ENCODE results near the gene BIVM. TPM values are rescaled to one million over a fixed set of nuclear protein-coding genes. Genes with fewer than 3 reads are reported as not detected.
A peak's percentile ranks its signal among the peaks of the same experiment; 100 is the strongest.

The BIVM gene
- total RNA-seq, 1 donor from 2014 or later: 17.2 TPM

DNA sequence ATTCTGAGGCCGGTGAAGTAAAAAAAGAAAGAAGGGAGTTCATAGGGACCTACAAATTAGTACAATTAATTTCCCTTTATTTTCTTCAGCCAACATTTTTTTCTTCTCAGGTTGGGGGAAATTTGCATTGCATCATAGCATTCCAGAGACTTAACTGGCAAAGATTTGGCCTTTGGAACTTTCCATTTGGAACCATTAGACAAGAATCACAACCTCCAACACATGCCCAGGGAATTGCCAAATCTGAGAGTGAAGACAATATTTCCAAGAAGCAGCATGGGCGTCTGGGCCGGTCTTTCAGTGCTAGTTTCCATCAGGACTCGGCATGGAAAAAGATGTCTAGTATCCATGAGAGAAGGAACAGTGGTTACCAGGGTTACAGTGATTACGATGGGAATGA is 40.5 kb downstream of the BIVM start:
- no peak for DNase-seq (ENCODE audit: low spot score)

- DNase-seq (ENCODE audit: low spot score): no peak
Observed at GRCh38 chr13:102845289-102845629, 46.3 kb downstream of the BIVM start.

DNA sequence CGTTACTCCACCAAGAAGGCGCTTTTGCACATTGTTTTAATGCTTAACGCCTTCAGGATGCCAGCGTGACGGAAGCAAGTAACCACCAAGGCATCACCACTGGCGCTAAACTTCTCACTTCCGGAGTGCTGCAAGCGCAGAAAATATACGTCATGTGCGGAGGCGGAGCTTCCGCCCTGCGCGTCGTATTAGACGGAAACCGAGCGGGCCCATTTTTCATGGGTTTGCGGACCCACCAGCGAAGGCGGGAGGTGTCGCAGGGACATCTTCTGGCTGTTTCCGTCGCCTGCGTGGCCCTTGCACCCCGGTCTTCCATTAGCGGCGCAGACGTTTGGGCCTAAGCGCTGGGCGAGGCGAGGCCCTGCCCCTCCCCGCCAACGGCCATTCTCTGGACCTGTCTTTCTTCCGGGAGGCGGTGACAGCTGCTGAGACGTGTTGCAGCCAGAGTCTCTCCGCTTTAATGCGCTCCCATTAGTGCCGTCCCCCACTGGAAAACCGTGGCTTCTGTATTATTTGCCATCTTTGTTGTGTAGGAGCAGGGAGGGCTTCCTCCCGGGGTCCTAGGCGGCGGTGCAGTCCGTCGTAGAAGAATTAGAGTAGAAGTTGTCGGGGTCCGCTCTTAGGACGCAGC is 46.8 kb downstream of the BIVM start, which contains the start of gene ERCC5:
Gene ERCC5, plus strand, starts transcription at position 403 of the 631 bp plus-strand sequence. CDS start 235 bp downstream, outside the sequence.
- peak; percentile 96 for DNase-seq (ENCODE audit: low spot score)

DNA sequence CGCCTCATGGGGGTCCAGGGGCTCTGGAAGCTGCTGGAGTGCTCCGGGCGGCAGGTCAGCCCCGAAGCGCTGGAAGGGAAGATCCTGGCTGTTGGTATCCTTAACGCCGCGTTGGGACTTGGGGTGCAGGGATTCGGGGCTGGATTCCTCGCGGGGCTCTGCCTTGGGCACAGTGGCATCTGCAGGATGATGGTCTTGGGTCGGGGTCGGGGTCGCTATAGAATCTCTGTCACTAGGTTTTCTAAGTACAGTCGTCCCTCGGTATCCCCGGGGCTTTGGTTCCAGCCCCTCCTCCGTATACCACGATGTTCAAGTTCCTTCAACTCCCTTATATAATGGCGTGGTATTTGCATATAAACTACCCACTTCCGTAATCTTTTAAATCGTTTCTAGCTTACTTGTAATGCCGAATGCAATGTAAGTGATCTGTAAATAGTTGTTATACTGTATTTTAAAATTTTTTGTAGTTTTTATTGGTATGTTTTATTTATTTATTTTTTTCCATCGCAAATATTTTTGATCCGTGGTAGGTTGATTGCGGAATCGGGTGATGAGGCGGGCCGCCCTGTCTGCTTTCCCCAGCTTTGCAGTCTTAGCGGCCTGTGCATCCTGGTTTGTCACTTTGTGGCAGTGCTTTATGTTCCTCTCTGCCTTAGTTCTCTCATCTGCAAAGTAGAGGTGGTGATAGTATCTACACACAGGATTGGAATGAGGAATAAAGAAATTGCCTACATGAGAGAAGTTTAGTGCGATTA is 47.5 kb downstream of the BIVM start:
- DNase-seq (ENCODE audit: low spot score): peak; percentile 55

DNA sequence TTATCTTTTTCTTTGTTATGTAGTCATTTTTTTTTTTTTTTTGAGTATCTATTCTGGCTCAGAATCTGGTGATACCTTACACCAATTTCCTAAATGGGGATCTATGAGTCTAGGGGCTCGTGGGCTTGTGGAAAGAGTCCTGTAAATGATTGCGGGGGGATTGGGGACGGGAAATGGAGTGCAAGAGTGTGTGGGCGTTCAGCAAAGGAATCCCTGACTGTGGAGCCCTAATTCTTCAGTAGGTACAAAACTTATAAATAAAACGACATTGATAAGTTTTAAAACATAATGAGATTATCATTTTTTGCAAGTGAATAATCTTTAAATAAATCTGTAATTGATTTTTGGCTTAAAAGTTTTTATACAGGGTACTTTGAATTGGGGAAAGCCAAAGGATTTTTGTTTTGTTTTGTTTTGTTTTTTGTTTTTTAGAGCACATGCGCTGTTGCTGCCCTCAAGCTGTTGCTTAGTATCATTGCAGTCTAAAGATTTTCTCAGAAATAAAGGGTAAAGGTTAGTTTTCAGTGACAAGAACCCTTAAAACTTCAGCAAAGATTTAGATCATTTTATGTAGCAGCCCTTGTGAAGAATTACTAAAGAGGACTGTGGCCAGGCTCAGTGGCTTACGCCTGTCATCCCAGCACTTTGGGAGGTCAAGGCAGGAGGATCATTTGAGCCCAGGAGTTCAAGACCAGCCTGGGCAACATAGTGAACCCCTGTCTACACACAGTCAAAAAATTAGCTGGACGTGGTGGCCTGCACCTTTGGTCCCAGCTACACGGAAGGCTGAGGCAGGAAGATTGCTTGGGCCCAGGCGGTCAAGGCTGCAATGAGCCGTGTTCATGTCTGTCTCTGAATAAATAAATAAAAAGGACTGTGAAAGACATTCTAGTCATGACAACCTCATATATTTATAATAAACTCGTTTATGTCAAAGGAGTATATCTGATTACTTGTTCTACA is 48.6 kb downstream of the BIVM start:
- no peak for DNase-seq (ENCODE audit: low spot score)

GRCh38 chr13:102848956-102849355 is 50.0 kb downstream of the BIVM start:
- no peak for DNase-seq (ENCODE audit: low spot score)

DNA sequence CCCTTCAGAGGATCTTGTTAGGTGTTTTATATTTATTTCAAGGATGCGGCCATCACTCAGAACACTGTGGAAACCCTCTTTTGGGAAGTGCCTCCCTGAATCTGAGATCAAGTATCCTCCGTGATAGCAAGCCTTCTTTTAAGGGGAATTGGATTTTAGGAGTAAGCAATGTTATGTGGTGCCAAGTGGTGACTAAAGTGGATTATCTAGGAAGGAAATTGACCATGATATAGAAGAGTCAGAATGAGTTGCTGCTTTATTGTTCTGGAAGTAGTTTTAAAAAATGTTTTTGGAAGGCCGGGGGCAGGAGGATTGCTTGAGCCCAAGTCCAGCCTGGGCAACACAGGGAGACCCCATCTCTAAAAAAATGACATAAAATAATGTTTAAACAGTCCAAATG is 53.6 kb downstream of the BIVM start:
- no peak for DNase-seq (ENCODE audit: low spot score)

DNA sequence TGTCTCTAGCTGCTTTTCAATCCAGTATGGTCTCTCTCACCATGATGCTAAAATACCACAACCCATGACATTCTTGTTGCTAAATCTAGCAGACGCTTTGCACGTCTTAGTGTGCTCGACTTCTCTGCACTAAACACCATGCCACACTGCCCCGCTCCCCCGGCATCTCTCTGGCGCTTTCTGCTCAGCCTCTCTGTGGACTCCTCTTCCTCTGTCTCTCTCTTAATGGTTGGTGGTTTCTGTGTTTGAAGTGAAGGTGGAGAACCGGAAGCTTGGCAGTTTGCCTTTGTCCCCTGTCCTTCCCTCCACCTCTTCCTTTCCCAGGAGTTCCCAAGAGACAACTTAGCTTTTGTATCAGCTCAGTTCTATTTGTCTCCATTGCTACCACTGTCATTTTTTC is 55.8 kb downstream of the BIVM start:
- no peak for DNase-seq (ENCODE audit: low spot score)

DNA sequence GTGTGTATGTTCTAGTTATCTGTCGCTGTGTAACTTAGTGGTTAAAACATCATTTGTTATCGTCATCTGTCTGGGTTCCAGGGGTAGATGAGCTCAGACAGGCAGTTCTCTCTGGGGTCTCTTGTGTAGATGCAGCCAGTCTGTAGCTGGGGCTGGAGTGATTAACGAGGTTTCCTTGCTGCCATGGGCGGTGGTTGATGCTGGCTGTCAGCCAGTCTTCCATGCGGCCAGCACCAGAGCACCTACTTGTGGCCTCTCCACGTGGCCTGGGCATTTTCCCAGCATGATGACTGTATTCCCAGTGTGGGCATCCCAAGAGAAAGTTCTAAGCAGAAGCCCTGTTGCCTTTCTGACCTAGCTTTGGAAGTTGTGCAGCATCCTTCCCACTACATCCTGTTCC is 57.6 kb downstream of the BIVM start:
- no peak for DNase-seq (ENCODE audit: low spot score)

- no peak for DNase-seq (ENCODE audit: low spot score)
Observed at GRCh38 chr13:102862624-102863210, 63.8 kb downstream of the BIVM start.

GRCh38 chr13:102863590-102863989 is 64.7 kb downstream of the BIVM start:
- DNase-seq (ENCODE audit: low spot score): no peak

GRCh38 chr13:102868366-102868936 is 69.5 kb downstream of the BIVM start:
- DNase-seq (ENCODE audit: low spot score): no peak

DNA sequence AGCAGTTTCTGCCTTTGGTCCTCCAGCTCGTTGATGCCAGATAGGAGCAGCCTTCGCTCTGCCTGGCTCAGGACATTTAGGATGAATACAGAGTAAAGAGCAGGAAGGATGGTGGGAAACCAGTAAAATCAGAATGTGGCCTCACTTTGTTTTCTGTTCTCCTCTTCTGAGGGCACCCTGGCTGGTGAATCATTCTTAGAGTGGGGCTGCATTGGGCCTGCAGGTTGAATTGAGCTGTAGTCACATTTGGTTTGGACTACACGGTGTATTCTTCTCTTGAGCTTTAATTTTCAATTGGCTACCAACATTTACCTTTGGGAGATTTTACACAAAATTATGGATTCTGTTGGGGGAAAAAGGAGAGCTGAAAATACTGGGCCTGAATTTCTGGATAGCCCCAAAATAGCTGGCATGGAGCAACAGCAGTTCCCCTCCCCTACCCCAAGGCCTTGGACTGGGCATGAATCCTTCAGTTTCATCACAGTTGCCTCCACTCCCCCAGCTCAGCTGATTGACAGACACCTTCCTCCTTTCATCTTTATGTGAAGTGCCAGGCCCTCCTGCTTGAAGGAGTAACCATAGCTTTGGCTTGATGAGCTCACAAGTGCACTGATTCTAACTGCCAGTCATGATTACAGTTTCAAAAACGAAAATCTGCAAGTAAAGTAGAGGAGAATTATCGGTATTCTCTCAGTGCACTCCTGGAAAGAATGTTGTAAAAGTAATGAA is 71.2 kb downstream of the BIVM start:
- no peak for DNase-seq (ENCODE audit: low spot score)

DNA sequence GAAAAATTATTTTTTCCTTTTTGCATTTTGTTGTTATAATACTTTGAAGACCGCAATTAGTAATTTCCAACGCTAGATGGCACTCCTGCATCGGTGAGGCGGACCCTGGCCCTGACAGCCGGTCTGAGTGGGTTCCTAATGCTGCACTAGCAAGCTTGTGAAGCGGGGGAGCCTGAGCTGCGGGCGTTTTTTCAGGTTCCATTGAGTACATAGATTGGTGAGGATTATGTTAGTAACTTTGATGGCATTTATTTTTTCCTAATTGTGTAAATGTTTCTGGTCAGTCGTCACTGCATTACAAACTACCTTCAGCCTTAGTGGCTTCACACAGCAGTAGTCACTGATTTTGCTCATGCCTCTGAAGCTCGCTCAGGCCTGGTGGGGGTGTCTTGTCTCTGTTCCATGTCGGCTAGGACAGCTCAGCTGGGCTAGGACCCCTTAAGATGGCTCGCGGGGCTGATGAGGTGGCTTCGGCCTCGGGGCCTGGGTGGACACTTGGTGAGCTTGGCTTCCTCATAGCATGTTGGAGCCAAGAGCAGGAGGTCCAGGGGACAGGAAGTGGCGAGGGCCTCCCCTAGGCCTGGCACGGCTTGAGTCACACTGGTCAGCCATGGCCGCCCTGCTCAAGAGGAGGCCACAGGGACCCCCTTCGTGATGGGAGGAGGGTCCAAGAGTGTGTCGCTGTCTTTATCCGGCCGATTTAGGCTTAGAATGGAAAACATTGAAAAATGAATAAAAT is 71.9 kb downstream of the BIVM start:
- DNase-seq (ENCODE audit: low spot score): no peak

DNA sequence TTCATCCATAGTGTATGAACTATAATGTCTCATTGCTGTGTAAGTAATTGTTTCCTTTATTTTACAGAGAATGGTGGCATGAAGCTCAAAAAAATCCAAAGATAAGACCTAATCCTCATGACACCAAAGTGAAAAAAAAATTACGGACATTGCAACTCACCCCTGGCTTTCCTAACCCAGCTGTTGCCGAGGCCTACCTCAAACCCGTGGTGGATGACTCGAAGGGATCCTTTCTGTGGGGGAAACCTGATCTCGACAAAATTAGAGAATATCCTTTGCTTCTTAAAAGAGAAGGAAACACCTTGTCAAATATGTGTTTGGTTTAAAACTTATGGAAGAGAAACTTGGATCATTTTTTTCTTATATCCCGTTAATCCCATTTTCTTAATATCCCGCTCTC is 73.2 kb downstream of the BIVM start:
- DNase-seq (ENCODE audit: low spot score): no peak

GRCh38 chr13:102872531-102872930 is 73.6 kb downstream of the BIVM start:
- no peak for DNase-seq (ENCODE audit: low spot score)

DNA sequence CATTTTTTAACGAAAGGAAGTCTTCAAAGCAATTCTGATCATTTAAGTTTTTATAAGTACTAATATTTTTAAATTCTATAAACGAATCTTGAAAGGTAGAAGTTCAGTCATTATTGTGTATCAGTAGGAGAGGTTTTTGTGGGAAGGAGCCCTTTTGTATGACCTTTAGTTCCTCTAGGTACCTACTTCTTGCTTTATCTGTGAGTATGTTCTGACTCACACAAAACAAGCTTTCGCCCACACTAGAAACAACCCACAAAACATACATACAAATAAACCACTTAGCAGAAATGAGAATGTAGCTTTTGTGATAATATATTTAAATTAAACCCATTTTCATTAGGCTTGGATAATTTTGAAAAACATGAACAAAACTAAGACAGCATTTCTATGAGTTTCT is 74.7 kb downstream of the BIVM start:
- no peak for DNase-seq (ENCODE audit: low spot score)

DNA sequence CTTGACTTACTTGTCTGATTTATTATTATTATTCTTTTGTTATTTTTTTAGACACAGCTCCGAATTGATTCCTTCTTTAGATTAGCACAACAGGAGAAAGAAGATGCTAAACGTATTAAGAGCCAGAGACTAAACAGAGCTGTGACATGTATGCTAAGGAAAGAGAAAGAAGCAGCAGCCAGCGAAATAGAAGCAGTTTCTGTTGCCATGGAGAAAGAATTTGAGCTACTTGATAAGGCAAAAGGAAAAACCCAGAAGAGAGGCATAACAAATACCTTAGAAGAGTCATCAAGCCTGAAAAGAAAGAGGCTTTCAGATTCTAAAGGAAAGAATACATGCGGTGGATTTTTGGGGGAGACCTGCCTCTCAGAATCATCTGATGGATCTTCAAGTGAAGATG is 76.3 kb downstream of the BIVM start:
- DNase-seq (ENCODE audit: low spot score): no peak

GRCh38 chr13:102877303-102877702 is 78.4 kb downstream of the BIVM start:
- no peak for DNase-seq (ENCODE audit: low spot score)

DNA sequence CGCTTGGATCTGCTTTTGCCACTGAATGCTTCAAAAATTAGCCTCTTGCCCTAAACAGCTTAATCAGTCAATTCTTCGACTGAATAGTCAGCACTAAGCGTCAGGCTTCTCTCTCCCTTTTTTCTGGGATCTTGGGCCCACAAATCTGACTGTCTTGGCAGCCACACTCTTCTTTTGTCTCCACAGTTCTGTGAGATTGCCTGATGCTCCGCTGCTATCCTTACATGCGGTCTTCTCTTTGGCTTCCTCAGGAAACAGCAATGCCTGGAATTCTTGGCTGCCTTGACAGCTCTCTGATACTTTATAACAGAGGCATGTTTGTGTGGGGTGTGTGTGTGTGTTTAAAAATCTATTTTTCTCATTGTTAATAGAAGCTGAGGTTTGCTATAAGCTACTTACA is 79.6 kb downstream of the BIVM start:
- no peak for DNase-seq (ENCODE audit: low spot score)

Measured in ureter (tissue), 1 donor.